Measurements from ENCODE around the gene TCF12.
"Not testable (repeated sequence)": the region's sequence is repeated elsewhere in the genome, so short reads cannot be mapped to it uniquely, and the experiment has no call there.

TCF12 gene

DNA sequence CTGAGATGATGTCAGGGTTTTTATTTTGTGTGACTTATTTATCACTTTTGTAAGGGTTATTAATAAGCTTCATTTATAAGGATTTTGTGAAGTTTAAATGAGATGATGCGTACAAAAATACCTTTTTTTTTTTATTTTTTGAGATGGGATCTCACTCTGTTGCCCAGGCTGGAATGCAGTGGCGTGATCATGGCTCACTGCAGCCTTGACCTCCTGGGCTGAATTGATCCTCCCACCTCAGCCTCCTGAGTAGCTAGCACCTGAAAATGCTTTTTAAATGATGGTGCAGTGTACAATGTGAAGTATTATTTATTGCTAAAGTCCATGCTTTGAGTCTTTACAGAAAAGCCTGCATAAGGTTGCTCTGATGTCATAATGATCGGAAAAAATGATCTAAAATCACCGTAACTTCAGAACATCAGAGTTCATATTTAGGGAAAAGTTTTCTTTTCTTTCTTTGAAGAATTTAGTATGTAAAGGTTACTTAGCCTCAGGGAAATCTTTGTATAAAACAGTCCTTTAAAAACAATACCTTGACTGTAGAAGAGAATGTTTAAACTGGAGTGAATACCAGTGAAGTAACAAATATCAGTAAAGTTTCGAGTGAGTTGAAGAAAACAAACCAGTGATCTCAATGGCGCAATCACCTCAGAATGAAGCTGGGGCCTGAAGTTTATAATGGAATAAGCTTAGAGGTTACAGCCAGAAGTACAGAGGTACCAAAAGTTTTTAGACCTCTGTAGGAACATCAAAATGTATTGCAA lies 29.7 kb downstream of the TCF12 start:
- no peak for DNase-seq

- DNase-seq = no peak
Measured at GRCh38 chr15:56948764-56949101, 30.3 kb downstream of the TCF12 start.

GRCh38 chr15:56950979-56951378 lies 32.5 kb downstream of the TCF12 start:
- no peak for DNase-seq

GRCh38 chr15:56953790-56954189 lies 35.3 kb downstream of the TCF12 start:
- no peak for DNase-seq

- not testable (repeated sequence) for DNase-seq
Measured at GRCh38 chr15:56955011-56955410, 36.6 kb downstream of the TCF12 start.

DNA sequence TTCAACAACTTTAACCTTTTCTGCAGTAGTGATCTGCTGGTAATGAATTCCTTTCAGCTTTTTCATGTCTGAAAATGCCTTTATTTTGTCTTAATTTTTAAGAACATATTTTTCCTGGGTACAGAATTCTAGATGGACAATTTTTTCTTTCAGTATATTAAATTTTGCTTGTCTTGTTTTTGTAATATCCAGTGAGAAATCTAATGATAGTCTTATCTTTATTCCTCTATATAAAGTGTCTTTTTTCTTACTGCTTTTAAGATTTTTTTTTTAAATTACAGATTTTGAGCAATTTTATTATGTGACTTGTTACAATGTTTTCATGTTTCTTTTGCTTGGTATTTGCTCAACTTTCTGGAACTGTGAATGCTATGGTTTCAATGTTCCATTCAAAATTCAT lies 38.1 kb downstream of the TCF12 start:
- DNase-seq = no peak

DNA sequence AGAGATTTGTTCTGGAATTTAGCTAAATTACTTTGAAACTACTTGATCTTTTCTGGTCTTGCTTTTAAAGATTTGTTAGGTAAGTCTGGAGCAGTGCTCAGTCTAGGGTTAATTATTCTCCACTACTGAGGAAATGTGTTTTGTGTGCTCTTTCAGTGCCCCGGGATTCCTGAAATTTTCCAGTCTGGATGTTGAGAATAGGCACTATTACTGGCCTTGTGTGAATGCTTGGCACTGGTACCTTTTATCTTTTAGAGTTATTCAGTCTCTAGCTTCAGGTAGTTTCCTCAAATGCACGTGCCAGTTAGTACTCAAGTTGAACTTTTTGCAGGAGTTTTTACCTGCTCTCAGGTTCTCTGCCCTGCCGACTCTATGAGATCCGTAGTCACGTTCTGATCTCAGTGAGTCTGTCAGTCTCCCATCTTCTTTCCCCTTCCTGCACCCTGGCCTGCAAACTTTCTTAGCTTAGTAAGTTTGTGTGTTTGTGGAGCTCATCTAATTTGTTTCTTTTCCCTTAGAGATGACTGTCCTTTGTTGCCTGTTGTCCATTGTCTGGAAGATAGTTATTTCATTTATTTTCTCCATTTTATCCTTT lies 39.5 kb downstream of the TCF12 start:
- no peak for DNase-seq

DNA sequence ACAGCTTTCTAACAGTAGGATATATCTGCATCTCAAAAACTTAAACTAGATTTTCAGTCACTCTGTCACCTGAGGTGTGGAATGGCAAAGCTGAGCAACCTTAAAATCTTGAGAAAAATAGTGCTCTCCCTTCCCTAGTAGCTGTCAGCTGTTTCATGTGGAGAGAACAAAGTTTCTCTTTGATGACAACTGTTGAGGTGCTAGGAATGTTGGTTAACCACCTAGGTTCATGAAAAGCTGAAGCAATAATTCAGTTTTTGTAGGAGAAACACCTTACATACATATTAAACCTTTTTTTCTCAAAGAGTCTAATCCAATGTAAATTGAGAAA lies 40.8 kb downstream of the TCF12 start:
- no peak for DNase-seq

DNA sequence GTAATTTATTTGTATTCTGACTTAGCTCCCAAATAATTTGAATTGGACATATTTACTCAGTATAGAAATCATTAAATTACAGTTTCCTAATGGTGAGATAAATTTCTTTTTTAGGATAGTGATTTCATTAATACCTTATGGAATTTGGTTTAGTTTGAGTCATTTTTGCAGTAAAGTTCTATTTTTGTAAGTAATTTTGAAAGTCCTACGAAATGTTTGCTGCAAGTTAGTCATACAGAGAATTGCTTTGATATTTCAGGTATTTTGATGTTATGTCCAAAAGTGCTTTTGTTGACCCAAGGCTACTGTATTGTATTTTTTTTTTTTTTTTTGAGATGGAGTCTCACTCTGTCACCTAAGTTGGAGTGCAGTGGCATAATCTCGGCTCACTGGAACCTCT lies 41.7 kb downstream of the TCF12 start:
- no peak for DNase-seq

- DNase-seq = no peak
Measured at GRCh38 chr15:56963126-56963525, 44.7 kb downstream of the TCF12 start.

DNA sequence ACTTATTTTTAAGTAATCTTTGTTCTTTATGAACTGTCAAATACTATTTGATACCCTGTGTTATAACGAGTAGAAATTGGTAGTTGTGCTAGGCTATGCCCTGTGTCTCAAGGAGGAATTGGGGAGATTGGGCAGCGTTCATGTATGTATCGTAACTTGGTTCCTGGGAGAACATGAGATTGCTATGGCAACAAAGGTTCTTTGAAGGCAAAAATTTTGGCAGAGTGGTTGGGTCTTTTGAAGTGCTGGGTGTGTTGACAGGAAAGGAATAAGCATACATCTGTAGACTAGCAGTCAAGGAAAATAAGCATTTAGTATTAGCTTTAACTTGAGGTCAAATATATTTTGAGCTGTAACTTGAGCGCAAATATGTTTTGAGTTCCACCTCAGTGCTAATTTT lies 45.3 kb downstream of the TCF12 start:
- DNase-seq = no peak

GRCh38 chr15:56964182-56964581 lies 45.7 kb downstream of the TCF12 start:
- no peak for DNase-seq

DNA sequence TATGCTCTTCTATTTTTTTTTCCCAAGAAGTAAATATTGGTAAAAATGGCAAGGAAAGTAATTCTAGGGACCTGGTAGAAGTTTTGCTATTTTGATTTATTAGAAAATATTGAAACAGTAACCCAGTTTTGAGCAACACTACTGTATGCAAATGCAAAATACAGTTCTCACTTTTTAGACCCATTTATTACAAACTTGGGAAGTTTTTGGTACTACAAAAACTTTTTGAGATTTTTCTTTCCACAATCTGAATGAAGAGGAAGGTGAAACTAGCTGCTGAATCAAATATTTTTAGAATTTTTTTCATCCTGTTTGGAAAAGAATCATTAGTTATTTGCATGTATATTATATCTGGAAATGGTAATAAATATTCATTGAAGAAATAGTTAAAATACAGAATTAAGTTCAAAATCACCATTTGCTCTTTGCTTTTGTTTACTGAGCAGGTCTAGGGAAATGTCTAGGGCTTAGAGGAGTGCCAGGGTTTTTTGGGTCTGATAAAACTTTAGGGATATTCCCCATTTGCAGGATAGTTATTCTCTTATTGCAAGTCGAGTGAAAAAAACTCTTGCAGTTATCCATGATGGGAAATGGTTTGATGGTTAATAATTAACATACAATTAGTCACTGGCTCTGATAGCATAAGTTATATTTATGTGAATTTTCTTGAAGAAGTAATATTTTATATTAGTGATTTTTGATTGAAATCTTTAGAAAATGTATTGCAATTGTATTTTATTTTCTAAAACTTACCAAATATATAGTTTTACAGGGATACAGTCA lies 47.0 kb downstream of the TCF12 start:
- no peak for DNase-seq

DNA sequence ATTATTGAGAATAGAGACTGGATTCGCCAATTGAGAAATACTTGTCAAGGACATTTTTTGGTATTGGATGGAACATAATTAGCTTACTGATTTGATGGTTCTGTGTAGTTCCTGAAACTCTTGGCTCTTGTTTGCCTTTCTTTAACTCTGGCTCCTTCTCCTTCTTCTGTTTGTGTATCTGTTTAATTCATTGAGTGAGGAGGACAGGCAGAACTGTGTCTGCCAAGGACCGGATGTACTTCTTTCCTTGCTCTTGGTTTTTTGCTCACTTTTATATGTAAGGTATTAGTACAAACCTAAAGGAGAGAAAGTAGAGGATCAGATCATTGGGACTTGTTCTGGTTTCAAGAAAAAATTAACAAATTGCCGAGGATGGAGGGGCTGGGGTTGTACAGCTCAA lies 48.9 kb downstream of the TCF12 start:
- DNase-seq = no peak

DNA sequence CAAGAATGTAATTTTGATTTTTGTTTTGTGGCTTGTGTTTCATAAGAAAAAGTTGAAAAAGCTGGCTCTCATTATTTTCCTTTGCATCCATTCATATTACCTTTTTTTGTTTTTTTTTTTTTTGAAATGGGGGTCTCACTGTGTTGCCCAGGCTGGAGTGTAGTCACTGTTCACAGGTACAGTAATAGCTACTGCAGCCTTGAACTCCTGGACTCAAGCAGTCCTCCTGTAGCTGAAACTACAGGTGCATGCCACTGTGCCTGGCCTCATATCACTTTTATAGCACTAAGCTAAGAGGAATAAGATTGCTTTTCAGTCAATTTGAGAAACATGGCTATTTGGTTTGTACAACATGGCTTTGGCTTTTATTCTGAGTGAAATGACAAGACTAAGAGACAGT lies 49.8 kb downstream of the TCF12 start:
- DNase-seq = no peak

GRCh38 chr15:56968821-56969220 lies 50.4 kb downstream of the TCF12 start:
- no peak for DNase-seq

GRCh38 chr15:56969265-56969895 lies 50.9 kb downstream of the TCF12 start:
- DNase-seq = no peak

DNA sequence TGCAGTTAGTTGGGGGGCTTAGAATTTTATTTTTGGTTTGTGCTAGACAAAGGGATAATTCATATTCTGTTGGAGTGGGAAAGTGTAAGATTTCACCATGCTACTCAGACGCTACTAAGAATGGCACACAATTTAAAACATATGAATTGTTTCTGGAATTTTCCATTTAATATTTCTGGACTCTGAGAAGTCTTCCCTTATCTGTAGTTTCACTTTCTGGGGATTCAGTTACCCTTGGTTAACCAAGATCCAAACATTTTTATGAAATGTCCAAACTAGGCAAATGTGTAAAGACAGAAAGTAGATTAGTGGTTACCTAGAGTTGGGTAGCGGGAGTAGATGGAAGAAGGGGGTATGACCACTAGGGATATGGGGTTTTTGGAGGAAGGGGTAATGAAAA lies 53.1 kb downstream of the TCF12 start:
- no peak for DNase-seq

- no peak for DNase-seq
Measured at GRCh38 chr15:56972016-56972415, 53.6 kb downstream of the TCF12 start.

DNA sequence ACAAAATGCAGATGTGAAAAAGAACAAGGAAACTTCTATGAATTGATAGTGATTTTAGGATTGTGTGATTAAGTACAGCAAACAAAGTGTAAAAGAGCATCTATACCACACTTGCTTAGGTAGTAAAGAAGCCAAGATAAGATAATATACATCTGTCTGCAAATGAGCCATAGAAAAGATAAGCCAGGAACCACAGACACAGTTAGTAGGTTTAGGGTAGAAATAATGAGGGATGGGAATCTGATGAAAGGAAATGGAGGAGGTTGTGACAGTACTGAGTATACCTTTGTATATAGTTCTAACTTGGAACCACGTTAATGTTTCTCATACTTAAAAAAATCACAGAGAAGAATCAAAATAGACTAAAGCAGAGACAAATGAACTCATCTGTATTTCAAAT lies 54.0 kb downstream of the TCF12 start:
- no peak for DNase-seq

DNA sequence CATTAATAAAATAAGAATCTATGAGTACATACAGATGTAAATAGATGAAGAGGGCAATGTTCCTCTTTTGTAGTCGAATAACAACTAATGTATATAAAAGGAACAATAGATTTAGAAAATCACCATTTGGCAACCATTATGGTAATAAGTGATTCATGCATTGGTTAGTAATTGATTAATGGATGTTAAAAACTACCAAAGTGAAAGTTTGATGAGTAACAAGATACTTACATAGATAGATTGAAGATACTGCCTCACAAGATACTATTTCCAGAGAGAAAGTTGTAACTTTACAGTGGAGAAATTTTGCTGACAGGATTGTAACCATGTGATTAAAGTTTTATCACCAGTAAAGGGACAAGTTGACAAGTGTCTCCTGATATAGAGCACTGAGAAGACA lies 55.0 kb downstream of the TCF12 start:
- DNase-seq = no peak

DNA sequence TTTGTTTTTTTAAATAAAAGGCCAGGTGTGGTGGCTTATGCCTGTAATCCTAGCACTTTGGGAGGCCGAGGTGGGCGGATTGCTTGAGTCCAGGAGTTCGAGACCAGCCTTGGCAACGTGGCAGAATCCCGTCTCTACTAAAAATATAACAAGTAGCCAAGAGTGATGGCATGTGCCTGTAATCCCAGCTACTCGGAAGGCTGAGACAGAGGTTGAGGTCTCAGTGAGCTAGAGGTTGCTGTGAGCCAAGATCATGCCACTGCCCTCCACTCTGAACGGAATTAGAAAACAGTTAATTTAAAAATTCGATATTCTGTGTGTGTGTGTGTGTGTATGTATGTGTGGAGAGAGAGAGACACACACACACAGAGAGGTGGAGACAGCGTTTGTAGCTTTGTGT lies 58.8 kb downstream of the TCF12 start:
- DNase-seq = no peak

DNA sequence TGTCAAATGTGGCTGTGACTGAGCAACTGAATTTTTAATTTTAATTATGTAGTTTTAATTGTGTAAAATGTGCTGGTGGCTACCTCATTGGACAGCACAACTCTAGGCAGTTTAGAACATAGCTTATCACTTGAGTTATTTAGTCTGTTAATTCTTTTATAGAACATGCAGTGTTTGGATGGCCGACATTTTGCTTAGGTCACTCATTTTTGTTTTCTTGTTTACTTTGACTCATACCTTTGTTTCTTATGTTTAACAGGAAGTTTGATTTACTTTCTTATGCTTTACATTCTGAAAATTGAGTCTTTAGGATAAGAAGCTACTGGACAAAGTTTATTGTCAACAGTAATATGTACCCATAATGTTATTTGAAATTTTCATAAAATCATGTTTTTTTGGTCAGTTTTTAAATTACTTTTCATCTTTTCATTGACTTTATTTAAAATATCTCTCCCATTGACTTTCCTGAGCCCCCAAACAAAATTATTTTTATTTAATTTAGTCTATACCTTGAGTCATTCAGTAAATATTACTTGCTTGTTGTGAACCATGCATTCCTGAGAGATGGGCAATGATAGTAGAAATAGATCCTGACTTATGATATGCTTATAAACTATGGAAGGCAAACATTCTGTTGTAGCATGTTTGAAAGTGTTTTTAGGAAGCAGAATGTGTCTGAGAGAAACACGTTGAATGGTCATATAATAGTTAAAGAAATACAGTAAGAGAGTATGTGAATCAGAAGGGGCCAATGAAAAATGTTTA lies 60.6 kb downstream of the TCF12 start:
- DNase-seq = no peak

Measured in activated T-cell treated with anti-CD3 and anti-CD28 coated beads, Interleukin-2, amount 50 U/mL, for 48 hours (primary cell).